Measurements from ENCODE around the gene TSC2. TPM values are rescaled to one million over a fixed set of nuclear protein-coding genes. Genes with fewer than 3 reads are reported as not detected.

Gene TSC2
- total RNA-seq, 1 experiment from 2014 or later = 134 TPM

DNA sequence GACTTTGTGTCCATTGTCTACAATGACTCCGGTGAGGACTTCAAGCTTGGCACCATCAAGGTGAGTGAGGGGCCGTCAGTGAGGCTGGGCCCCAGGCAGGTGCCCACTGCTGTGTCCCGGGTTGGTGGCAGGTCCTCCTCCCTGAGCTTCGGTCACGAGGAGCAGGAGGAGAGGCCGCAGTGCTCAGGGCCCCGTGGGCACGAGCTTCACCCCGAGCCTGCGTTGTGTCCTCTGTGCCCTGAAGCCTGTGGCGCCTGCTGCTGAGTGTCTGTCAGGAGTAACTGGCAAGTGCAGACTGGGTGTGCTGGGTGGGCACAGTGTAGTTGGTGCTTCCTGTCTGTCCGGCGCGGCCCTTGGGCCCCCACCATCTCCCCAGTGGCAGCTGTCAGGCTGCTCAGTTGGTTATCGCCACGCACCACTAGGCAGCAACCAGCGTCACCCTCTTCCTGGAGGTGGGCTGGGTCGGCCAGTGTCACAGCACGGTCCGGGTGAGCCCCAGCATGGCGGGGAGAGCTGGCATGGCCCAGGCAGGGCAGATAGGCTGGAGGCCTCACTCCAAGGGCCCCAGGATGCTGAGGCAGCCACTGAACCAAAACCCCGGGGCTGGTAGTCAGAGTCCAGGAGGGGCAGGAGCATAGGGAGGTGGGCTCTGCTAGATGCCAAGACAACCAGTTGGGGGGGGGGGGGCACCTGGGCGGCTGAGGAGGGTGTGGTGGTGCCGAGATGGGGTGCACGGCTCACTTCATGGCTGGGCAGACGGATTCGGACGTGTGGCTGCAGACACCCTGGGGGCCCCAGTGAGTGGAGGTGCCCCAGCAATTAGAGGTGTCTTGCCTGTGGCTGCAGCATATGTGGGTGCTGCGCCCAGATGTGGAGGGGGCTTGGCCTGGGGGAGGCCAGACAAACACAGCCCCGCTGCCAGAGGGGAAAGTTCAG is 39.3 kb downstream of the TSC2 start:
- DNase-seq (ENCODE audit: low spot score) = no peak
- Mint-ChIP-seq H3K36me3 (peaks cover 3% of the 10 kb centered on the region; the same call in 1 of the 2 replicates), H3K4me1 (no peaks in the 10 kb centered on the region), H3K4me3 (no peak overlapping the region), H3K27me3 (ENCODE audit: low read depth) (no peaks in the 10 kb centered on the region), H3K9me3 (no peaks in the 10 kb centered on the region), H3K27ac (no peak overlapping the region)
- TF ChIP-seq, protein P1, sequence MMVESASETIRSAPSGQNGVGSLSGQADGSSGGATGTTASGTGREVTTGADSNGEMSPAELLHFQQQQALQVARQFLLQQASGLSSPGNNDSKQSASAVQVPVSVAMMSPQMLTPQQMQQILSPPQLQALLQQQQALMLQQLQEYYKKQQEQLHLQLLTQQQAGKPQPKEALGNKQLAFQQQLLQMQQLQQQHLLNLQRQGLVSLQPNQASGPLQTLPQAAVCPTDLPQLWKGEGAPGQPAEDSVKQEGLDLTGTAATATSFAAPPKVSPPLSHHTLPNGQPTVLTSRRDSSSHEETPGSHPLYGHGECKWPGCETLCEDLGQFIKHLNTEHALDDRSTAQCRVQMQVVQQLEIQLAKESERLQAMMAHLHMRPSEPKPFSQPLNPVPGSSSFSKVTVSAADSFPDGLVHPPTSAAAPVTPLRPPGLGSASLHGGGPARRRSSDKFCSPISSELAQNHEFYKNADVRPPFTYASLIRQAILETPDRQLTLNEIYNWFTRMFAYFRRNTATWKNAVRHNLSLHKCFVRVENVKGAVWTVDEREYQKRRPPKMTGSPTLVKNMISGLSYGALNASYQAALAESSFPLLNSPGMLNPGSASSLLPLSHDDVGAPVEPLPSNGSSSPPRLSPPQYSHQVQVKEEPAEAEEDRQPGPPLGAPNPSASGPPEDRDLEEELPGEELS (CRISPR knock-in tag; IDR thresholded peaks at IDR 0.05) = no peak
- TF ChIP-seq CBFB (CRISPR knock-in tag; IDR thresholded peaks at IDR 0.05; ENCODE audit: low read depth) = no peak
- no peak for ATAC-seq
- ChIA-PET POLR2A (no interaction called here), CTCF (interaction anchor here (0.7 to 1.8 kb wide), 3 partner anchors 54 to 71 kb away, joined by 3 to 7 read pairs (median 4); no protein-coding TSS in a partner anchor)

- DNase-seq (ENCODE audit: low spot score) = no peak
- no peaks in the 10 kb centered on the region for H3K9me3 Mint-ChIP-seq
- H3K4me1 Mint-ChIP-seq = no peaks in the 10 kb centered on the region
- ATAC-seq = no peak
- H3K4me3 Mint-ChIP-seq = no peak overlapping the region
- peaks cover 3% of the 10 kb centered on the region; the same call in 1 of the 2 replicates for H3K36me3 Mint-ChIP-seq
- CTCF ChIA-PET = interaction anchor here (0.7 to 1.8 kb wide), 4 partner anchors 53 to 84 kb away, joined by 3 to 7 read pairs (median 4); no protein-coding TSS in a partner anchor
- TF ChIP-seq, protein P2, sequence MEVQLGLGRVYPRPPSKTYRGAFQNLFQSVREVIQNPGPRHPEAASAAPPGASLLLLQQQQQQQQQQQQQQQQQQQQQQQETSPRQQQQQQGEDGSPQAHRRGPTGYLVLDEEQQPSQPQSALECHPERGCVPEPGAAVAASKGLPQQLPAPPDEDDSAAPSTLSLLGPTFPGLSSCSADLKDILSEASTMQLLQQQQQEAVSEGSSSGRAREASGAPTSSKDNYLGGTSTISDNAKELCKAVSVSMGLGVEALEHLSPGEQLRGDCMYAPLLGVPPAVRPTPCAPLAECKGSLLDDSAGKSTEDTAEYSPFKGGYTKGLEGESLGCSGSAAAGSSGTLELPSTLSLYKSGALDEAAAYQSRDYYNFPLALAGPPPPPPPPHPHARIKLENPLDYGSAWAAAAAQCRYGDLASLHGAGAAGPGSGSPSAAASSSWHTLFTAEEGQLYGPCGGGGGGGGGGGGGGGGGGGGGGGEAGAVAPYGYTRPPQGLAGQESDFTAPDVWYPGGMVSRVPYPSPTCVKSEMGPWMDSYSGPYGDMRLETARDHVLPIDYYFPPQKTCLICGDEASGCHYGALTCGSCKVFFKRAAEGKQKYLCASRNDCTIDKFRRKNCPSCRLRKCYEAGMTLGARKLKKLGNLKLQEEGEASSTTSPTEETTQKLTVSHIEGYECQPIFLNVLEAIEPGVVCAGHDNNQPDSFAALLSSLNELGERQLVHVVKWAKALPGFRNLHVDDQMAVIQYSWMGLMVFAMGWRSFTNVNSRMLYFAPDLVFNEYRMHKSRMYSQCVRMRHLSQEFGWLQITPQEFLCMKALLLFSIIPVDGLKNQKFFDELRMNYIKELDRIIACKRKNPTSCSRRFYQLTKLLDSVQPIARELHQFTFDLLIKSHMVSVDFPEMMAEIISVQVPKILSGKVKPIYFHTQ (CRISPR knock-in tag; IDR thresholded peaks at IDR 0.05) = no peak
- TF ChIP-seq ZNF138 (CRISPR knock-in tag; conservative IDR thresholded peaks at IDR 0.05) (no peak), TCF7 (CRISPR knock-in tag; IDR thresholded peaks at IDR 0.05; ENCODE audit: low read depth) (no peak), ZNF671 (CRISPR knock-in tag; IDR thresholded peaks at IDR 0.05) (no peak), PRRX2 (CRISPR knock-in tag; IDR thresholded peaks at IDR 0.05) (no peak), ZNF532 (CRISPR knock-in tag; IDR thresholded peaks at IDR 0.05; ENCODE audit: borderline replicate concordance) (no peak), NFE2L1 (CRISPR knock-in tag; IDR thresholded peaks at IDR 0.05) (no peak), CREB1 (CRISPR knock-in tag; IDR thresholded peaks at IDR 0.05) (no peak), ZBTB21 (CRISPR knock-in tag; IDR thresholded peaks at IDR 0.05; ENCODE audit: borderline replicate concordance) (no peak)
- TF ChIP-seq, protein P3, sequence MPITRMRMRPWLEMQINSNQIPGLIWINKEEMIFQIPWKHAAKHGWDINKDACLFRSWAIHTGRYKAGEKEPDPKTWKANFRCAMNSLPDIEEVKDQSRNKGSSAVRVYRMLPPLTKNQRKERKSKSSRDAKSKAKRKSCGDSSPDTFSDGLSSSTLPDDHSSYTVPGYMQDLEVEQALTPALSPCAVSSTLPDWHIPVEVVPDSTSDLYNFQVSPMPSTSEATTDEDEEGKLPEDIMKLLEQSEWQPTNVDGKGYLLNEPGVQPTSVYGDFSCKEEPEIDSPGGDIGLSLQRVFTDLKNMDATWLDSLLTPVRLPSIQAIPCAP (CRISPR knock-in tag; IDR thresholded peaks at IDR 0.05) = no peak
- POLR2A ChIA-PET = no interaction called here
- no peak overlapping the region for H3K27ac Mint-ChIP-seq
- no peaks in the 10 kb centered on the region for H3K27me3 Mint-ChIP-seq (ENCODE audit: low read depth)
These were observed 40.2 kb downstream of the TSC2 start for GRCh38 chr16:2087748-2088631.
